GM19025 (cell line): Measurements from ENCODE around the gene DPP8.
A peak's percentile ranks its signal among the peaks of the same experiment; 100 is the strongest.
"Not testable (repeated sequence)": the region's sequence is repeated elsewhere in the genome, so short reads cannot be mapped to it uniquely, and the experiment has no call there.

Experiments
- ATAC-seq: cut with Tn5 transposase; IDR thresholded peaks from one replicate; pipeline ENCODE4 v1.9.1; 2021; ENCODE audit warnings: mild to moderate bottlenecking, low read depth, moderate library complexity; ENCODE audit not compliant: unreplicated experiment

Gene DPP8

DNA sequence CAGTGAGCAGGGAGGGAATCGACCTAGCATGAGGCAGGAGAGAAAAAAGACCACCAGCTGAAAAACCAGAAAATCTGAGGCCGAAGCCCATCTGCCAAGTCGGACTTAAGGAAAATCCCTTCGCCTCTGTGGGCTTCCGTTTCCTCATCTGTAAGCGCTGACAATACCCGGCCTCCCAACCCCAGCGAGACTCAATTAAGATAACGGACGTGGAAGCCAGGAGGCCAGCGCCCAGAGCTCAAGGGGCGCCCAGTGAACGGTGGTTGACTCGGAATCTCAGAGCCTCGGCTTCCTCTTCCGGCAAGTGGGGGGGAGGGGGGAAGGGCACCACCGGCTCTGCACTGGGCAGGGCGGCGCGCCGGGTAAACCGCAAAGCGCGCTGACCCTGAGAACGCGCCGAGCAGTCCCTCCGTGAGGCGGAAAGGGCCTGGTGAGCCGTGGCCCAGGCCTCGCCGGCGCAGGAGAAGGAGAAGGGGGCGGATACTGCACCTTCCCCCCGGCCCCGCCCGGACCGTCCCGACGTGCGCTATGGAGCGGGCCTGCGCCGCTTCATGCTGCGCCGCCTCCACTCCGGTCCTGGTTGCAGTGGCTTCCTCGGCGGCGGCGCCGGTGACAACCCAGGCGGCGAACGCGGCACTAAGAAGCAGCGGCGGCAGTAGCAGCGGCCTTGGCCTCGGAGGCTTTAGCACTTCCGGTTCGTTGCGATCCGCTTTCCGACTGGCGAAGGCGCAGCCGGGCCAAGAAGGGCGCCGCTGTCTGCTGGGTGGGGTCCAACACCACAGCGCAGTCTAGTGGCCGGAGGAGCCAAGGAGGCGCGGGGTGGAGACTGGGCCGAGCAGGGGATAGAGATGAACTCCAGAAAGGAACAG, at the start of gene DPP8:
Gene DPP8, minus strand, starts transcription at position 693 of the 869 bp plus-strand sequence. CDS start 5,136 bp downstream, outside the sequence.
- peak; percentile 86 for ATAC-seq

DNA sequence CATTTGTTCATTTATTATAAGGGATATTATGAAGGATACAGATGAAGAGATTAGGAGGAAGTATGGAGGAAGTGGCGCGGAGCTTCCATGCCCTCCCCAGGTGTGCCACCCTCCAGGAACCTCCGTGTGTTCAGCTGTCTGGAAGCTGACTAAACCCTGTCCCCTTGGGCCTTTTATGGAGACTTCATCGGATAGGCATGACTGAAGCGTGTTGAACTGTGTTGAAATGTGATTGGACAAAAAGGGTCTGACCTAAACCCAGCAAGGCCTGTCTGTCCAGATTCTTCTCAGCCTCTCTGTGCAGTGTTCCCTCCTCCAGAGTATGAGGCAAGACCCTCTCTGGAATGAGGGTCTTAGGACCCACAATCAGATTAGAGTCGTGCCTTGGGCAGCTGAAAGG, 44.4 kb upstream of the DPP8 start:
- ATAC-seq: no peak

DNA sequence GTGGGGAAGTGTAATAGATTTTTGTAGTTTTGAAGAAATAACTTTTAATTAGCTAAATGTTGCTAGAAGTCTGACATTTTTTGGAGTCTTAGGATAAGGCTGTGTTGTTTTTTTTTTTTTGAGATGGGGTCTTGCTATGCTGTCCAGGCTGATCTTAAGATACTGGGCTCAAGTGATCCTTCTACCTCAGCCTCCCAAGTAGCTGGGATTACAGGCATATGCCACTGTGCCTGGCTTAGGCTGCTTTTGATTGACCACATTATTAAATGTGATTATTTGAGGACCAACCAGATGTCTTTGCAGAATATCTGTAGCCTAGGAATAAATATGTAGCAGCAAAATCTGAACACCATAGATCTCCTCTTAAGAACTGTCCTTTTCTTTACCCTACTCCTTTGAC, 42.5 kb upstream of the DPP8 start:
- ATAC-seq: no peak

DNA sequence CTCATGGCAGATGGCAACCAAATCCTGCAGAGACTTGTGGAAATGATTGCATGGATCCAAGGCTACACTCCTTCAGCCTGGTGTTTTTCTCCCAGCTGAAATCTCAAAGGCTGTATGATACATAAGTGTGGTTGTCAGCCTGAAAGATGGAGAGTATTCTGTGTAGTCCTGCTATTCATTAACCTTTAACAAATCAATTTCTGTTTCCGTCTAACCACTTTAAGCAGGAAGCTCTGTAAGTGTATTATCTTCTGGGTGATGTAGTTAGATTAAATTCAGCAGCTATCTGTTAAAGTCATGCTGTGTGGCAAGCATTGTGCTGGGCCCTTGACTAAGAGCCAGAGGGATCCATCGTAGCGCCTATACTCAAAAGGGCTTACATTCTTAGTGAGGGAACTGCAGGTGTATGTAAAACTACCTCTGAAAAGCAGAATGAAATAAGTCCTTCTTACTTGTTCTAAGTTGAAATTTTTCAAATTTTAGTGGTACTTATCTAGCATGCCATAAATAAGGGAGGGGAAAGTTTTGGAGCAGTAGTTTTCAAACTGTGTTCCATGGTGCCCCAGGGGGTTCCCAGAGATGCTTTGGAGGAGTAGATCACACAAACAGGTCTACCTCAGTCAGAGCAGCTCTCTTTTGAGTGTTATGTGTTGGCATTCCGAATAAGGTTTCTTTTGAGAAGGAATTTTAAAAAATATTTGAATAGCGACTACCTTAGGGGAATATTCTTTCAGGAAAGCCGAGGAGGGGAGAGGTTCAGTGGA, 41.7 kb upstream of the DPP8 start:
- ATAC-seq: no peak

DNA sequence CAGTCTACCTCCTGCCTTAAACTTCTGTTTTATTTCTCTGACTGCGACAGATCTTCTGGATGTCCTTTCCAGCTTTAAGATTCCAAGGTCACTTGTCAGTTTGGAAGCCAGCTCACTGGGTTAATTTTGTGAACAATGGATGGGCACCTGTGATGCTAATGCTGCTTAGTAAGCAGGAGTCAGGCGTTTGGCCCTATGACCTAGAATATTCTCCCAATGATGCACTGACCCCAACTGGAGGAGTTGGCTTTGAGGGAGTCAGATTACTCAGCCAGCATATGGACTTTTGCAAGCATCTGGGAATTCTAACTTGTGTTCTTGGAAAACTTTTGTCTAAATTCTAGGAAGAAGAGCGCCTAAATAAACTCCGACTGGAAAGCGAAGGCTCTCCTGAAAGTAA, 40.8 kb upstream of the DPP8 start:
- no peak for ATAC-seq

DNA sequence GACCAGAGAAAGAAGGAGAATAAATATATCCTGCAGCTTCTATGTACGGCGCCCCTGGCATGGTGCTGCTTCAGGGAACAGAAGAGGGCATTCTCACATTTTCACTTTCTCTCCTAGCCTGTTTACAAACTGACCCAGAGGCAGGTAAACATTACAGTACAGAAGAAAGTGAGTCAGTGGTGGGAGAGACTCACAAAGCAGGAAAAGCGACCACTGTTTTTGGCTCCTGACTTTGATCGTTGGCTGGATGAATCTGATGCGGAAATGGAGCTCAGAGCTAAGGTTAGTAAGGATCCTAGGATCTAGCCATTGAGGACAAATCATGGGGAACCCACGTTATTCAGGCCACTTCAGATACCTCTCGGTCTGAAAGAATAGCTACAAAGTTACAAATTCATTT, 39.1 kb upstream of the DPP8 start:
- ATAC-seq: no peak

DNA sequence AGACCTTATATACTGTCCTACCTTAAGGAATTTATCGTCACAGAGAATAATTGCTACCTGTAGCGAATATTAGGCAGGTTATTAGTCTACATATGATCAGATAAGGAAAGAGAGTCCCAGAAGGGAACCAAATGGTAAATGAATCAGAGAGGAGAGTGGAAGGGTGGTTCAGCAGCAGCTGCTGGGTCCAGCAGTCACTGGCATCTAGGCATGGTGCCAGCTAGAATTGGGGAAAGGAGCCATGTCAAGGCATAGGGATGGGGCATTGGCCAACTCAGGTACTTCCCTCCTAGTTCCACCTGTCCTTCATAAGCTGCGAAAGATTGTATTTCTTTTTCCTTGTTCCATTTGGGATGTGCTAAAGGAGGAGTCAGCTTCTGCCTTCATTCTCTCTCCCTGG, 36.2 kb upstream of the DPP8 start:
- ATAC-seq: no peak

DNA sequence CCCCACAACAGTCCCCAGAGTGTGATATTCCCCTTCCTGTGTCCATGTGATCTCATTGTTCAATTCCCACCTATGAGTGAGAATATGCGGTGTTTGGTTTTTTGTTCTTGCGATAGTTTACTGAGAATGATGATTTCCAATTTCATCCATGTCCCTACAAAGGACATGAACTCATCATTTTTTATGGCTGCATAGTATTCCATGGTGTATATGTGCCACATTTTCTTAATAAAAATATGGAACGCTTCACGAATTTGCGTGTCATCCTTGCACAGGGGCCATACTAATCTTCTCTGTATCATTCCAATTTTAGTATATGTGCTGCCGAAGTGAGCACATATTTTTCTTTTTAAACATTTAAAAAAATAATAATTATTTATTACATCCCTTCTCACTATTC, 35.4 kb upstream of the DPP8 start:
- not testable (repeated sequence) for ATAC-seq

DNA sequence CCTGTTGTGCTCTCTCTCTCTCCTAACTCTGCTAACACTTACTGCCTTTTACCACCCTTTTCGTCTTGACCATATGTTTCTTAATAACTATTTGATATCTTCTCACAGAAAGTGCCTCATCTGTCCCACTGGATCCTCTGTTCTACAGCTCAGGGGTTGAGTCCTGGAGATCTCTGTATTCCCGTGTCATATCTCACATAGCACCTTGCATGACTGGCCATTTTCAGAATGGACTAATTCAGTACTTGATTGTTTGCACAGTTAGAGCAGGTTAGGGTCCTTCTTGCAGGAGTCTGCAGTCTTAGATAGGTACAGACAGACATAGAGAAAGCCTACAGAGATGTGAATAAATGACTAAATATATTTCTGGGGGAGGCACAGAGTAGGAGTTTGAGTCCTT, 33.7 kb upstream of the DPP8 start:
- ATAC-seq: no peak

DNA sequence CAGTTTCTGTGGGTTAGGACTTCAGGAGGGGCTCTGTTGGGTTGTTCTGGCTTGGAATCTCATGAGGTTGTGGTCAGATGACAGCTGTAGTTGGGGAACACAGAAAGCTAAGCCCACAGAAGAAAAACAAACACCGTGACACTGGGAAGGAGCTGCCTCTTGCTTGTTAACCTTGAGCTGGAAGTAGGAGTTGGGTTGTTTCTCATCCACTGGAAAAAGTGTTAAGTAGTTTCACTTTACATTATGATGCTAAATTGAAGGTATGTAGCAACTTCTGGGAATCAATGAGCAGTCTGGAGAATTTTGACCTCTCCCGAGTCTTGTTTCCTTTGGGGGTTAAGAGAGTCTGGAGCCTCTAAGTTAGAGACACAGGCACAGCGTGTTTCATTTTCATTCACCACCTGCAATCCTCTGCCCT, 33.2 kb upstream of the DPP8 start:
- ATAC-seq: no peak

DNA sequence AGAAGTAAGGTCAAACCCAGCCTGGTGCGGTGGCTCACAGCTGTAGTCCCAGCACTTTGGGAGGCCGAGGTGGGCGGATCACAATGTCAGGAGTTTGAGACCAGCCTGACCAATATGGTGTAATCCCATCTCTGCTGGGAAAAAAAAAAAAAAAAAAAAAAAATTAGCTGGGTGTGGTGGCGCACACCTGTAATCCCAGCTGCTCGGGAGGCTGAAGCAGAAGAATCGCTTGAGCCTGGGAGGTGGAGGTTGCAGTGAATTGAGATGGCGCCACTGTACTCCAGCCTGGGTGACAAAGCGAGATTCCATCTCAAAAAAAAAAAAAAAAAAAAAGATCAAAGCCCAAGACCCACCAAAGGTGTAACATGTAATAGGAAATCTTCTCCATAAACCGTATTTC, 31.8 kb upstream of the DPP8 start:
- ATAC-seq: not testable (repeated sequence)

DNA sequence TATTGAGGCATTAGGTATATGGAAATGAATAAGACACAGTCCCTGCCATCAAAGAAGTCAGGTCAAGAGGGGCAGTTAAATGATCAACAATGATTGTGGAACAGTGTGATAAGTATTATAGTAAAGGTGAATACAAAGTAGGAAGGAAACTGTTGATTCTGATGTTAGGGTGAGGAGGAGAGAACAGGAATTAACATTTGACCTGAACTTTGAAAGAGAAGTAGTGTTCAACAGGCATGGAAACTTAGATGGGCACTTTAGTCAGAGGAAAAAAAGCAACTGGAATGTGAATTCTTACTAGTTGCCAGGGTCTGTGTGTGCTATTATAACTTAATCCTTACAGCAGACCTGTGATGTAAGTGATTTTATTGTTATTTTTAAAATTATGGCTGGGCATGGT, 30.4 kb upstream of the DPP8 start:
- ATAC-seq: no peak

DNA sequence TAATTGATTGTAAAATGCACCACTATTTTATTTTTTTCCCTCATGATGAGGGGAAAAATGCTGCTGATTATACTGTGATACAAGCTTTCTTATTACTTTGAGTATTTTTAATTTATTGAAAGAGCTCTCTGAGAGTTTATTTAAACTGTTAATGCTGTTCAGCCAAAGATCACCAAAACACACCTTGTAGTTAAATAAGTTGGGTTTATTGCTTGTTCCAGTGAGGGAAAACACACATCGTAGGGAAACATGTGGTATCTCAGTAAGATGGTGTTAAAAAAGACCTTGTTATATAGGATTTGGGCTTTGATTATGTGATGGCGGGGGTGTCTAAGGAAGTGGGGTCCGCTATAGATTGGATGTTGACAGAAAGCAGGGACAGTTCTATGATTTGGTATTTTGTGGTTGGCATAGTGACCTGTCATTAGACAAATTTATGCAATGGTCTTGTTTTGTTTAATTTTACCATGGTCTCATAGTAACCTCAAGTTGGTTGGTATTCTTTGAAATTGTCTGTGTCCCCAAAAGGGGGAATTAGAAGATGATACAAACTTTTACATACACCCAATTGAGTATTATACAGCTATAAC, 23.8 kb upstream of the DPP8 start:
- no peak for ATAC-seq

DNA sequence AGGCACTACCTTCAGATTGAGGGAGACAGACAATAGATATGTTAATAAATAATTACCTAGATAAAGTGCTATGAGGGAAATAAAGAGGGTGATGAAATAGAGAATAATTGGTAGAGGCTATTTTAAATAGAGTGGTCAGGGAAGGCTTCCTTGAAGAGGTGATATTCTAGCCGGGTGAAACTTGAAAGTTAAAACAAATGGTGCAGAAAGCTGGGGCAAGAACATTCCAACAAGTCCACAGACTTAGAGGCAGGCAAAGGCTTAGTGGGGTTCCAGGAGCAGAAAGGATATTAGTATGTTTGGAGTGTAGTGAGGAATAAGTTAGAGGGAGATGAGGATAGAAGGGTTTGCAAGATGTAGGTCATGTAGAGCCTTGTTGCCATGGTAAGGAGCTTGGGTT, 22.8 kb upstream of the DPP8 start:
- no peak for ATAC-seq

DNA sequence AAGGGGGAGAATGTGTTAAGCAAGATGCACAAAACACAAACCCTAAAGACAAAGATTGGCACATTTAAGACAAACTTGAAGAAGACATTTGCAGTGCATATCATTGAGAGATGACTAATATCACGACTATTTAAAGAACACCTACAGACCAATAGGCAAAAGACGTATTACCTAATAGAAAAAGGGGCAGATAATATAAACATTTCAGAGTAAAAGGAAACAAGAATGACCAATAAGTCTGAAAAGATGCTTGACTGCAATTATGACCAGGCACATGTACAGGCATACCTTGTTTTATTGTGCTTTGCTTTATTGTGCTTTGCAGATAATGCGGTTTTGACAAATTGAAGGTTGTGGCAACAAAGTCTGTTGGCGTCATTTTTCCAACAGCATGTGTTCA, 17.7 kb upstream of the DPP8 start:
- ATAC-seq: no peak

DNA sequence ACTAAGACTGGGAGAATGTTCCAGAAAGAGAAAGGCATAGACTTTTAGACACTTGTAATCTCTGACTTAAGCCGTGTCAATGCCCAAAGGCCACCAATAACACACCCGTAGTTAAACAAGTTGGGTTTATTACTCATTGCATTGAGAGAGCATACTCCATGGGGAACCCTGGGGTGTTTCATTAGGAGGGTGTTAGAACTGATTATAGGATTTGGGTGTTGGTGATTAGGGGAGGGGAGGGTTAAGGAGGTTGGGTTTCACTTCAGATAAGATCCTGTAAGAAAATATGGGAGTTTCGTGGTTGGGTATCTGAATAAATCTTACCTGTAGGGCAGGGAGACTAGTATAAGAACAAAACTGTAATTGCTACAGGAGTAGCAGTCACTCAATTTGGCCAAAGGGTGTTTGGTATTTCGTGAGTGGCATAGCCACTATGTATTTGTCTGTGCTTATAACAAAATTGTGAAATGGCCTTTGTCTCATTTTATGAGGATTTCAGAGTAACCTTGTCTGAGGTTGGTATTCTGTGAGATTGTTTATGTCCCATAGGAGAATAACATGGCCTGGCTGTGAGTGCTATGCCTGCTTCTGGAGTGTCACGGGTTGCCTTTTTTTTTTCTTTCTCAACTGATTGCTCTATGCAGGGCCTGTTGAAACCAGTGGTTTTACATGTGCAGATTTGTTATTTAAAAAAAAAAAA, 15.7 kb upstream of the DPP8 start:
- no peak for ATAC-seq

DNA sequence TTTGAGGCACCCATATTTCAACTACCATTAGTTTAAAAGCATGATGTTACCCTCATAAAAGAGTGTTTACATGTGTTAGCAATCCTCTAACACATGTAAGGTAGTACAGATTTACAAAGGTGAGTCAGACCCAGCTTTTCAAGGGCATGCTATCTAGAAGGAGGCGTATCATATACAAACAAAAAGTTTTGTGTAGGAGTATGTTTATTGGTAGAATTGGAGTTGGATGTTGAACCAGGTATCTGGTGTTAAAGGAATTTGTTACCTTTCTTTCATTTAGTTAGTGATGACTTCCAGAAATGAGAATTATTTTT, 15.2 kb upstream of the DPP8 start:
- ATAC-seq: no peak

DNA sequence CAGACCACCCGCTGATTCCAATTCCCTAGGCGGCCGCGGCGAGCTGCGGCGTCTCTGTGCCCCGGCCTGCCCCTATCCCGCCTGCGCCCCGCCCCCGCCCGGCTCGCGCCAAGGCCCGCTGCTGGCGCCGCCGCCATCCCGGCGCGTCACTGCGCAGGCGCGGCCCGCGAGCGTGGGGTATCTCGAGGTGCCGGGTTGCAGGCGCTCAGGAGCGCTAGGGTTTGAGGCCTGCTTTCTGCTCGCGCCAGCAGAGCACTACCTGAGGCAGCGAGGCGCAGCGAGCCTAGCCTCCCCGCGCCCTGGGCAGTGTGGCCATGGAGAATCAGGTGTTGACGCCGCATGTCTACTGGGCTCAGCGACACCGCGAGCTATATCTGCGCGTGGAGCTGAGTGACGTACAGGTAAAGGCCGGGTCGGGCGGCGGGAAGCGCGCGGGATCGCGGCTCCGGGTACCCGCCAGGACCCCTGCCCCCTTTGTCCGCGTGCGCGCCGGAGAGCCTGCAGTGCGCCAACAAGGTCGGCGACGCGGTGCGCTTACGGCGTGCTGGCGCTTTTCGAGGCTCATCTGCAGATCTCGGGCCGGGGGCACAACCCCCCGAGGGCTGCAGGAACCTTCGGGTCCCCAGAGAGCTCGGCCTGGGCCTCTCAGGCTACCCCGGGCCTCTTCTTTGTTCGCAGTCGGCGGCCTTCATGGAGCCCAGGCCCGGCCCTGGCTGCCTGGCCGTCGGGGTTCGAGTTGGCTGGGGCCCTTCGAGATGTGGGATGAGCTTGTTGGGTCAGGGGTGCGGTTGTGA, 13.0 kb upstream of the DPP8 start, which contains the start of gene HACD3:
Gene HACD3, plus strand, starts transcription at position 146 of the 794 bp plus-strand sequence. Its CDS starts 169 bp downstream, at position 315.
- peak; percentile 88 for ATAC-seq

DNA sequence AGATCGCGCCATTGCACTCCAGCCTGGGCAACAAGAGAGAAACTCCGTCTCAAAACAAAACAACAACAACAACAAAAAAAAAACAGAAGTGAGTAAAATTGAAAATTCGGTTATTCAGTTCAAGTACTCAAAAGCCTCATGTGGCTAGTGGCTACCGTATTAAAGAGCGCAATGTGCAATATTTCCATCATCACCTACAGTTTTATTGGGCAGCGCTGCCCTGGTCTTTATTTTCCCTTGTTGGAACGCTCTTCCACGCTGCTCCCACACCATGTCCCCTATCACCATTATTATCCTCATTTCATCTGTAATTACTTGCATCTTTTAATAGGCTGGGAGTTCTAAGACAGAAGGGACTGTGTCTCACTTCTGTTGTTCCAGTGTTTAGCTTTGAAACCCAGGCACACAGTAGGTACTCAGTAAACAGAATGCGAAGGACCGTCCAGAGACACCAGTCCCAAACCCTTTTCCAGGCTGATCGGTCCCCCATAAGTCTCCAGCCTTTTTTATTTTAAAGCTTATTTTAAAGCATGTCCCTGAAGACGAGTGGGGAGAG, 12.4 kb upstream of the DPP8 start:
- no peak for ATAC-seq
